ENCODE results near the gene ADGRG7.
"Not testable (repeated sequence)": the region's sequence is repeated elsewhere in the genome, so short reads cannot be mapped to it uniquely, and the experiment has no call there.

ADGRG7 gene

DNA sequence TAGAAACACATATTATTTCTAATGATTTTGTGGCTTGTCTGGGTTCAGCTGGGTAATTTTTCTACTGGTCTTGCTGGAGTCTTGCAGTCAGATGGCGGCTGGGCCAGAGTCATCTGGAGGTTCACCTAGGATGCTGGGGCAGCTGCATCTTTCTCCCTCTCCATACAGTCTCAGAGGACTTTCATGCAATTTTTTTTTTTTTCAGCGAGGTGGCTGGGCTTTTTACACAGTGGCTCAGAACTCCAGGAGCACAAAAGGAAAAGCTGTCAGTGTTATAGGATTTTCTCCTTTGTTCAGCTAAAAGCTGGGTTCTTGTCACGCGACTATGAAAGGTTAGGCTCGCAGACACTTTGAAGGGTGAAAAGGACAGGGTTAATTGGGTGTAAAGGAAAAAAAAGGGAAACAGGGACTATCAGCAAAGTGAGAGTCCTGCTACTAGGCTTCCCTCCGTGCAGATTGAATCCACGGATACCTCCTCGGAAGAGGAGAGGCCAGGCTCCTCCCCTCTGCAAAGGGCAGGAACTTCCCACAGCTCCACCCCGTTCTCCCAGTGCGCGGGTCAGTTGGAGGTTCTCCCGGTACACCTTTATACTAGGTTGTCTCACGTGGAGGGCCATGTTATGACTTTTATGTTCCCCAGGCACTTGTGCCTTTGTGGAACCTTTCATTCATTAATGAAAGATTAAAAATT is 44.3 kb downstream of the ADGRG7 start:
- H3K4me3 ChIP-seq (ENCODE audit: low read depth, low read length): no peak overlapping the region
- TF ChIP-seq, protein P1, sequence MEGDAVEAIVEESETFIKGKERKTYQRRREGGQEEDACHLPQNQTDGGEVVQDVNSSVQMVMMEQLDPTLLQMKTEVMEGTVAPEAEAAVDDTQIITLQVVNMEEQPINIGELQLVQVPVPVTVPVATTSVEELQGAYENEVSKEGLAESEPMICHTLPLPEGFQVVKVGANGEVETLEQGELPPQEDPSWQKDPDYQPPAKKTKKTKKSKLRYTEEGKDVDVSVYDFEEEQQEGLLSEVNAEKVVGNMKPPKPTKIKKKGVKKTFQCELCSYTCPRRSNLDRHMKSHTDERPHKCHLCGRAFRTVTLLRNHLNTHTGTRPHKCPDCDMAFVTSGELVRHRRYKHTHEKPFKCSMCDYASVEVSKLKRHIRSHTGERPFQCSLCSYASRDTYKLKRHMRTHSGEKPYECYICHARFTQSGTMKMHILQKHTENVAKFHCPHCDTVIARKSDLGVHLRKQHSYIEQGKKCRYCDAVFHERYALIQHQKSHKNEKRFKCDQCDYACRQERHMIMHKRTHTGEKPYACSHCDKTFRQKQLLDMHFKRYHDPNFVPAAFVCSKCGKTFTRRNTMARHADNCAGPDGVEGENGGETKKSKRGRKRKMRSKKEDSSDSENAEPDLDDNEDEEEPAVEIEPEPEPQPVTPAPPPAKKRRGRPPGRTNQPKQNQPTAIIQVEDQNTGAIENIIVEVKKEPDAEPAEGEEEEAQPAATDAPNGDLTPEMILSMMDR (IDR thresholded peaks at IDR 0.05; ENCODE audit: insufficient read depth, low read depth, low read length, missing control alignments): no peak
- no peak for DNase-seq (ENCODE audit: low read depth)

DNA sequence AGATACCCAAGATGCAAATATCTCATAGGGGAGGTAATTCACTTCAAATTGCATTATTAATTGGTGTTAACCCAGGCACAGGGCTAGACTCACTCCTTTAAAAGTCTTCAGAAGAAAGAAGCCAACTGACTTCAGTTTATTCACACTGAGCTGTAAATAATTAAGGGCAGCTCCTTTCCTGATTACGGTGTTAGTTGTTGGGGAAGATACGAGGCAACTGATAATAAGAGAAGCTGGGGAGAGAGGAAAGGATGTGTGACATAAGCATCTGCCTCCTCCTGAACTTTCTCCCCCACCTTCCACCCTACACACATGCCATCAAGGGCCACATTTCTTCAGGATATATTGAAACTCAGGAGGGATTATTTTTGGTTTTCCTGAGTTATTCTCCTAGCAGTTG is 47.5 kb downstream of the ADGRG7 start:
- H3K4me3 ChIP-seq (ENCODE audit: low read depth, low read length): no peak overlapping the region
- TF ChIP-seq, protein P1 (IDR thresholded peaks at IDR 0.05; ENCODE audit: insufficient read depth, low read depth, low read length, missing control alignments): no peak
- no peak for DNase-seq (ENCODE audit: low read depth)

DNA sequence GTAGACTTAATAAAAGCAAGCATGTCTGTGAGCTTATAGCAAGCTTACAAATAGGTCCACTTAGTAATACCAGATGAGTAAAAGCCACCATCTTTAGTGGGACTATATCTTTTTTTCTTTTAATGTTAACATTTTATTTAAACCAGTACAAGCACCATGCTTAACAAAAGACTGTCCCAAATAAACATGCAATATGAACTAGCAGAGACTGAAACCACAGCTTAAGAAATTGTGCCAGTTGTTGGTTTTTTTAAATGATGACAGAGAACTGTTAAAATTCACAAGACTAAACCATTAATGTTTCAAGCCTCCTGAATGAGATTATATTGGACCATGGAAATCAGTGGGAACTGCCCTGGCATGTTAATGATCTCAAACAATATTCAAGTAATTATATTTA is 51.9 kb downstream of the ADGRG7 start:
- H3K4me3 ChIP-seq (ENCODE audit: low read depth, low read length); DNase-seq (ENCODE audit: low read depth): not testable (repeated sequence)

DNA sequence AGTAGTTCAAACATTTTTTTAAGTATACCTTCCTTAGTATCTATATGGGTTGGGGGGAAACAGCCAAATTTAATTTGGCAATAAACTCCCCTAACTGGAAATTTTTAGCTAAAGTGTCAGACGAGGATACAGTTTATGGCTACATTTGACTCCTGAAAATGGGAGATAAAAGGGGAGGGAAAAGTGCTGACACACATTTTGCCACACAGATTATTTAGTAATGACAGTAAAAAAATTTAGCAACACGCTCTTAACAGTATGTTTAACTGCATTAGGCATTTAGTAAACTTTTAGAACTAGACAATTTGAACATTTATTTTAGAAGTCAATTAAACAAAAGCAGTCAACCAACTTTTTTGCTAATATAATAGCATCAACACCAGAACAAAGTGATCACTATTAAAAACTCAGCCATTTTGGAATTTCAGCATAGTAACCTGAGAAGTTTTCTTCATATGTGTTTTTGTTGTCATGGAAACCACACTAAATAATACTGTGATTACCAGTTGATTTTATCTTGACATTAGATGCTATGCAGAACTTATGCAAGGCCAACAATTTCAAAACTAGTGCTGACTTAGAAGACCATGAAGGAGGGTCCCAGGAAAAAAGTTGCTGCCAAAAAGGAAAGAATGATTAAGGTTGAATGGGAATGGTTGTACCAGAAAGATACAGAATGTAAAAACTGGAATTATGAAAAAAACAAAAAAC is 52.9 kb downstream of the ADGRG7 start:
- no peak overlapping the region for H3K4me3 ChIP-seq (ENCODE audit: low read depth, low read length)
- TF ChIP-seq, protein P1 (IDR thresholded peaks at IDR 0.05; ENCODE audit: insufficient read depth, low read depth, low read length, missing control alignments): no peak

DNA sequence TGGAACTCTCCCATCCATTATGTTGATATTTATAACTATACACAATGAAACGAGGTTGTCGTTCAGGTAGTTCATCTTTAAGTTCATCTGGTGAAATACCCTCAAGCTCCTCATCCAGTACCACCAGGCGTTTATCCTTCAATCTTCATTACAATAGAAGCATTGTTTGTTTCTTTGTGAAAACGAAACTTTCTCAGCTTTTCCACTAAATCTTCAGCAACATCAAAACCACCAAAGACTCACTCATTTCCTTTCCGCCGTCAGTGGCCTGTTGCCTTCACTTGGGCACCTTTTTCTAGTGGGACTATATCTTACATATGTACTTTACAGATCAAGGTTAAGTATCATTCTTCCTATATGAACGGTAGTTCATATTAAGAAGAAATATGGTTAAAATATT is 55.8 kb downstream of the ADGRG7 start:
- peak; percentile 19 for DNase-seq (ENCODE audit: low read depth)
- TF ChIP-seq, protein P1 (IDR thresholded peaks at IDR 0.05; ENCODE audit: insufficient read depth, low read depth, low read length, missing control alignments): no peak
- no peak overlapping the region for H3K4me3 ChIP-seq (ENCODE audit: low read depth, low read length)

More for the DNA sequence above, 52.9 kb downstream of the ADGRG7 start:
- DNase-seq (ENCODE audit: low read depth): no peak

DNA sequence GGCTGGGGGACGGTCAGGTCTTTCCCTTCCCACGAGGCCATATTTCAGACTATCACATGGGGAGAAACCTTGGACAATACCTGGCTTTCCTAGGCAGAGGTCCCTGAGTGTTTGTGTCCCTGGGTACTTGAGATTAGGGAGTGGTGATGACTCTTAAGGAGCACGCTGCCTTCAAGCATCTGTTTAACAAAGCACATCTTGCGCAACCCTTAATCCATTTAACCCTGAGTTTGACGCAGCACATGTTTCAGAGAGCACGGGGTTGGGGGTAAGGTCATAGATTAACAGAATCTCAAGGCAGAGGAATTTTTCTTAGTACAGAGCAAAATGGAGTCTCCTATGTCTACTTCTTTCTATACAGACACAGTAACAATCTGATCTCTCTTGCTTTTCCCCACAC is 57.3 kb downstream of the ADGRG7 start:
- not testable (repeated sequence) for H3K4me3 ChIP-seq (ENCODE audit: low read depth, low read length); DNase-seq (ENCODE audit: low read depth)

DNA sequence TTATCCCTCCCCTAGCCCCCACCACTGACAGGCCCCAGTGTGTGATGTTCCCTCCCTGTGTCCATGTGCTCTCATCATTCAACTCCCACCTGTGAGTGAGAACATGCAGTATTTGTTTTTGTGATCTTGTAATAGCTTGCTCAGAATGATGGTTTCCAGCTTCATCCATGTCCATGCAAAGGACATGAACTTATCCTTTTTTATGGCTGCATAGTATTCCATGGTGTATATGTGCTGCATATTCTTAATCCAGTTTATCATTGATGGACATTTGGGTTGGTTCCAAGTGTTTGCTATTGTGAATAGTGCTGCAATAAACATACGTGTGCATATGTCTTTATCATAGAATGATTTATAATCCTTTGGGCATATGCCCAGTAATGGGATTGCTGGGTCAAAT is 57.9 kb downstream of the ADGRG7 start:
- not testable (repeated sequence) for H3K4me3 ChIP-seq (ENCODE audit: low read depth, low read length); DNase-seq (ENCODE audit: low read depth)

DNA sequence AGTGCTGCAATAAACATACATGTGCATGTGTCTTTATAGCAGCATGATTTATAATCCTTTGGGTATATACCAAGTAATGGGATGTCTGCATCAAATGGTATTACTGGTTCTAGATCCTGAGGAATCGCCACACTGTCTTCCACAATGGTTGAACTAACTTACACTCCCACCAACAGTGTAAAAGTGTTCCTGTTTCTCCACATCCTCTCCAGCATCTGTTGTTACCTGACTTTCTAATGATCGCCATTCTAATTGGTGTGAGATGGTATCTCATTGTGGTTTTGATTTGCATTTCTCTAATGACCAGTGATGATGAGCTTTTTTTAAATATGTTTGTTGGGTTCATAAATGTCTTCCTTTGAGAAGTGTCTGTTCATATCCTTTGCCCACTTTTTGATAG is 61.6 kb downstream of the ADGRG7 start:
- H3K4me3 ChIP-seq (ENCODE audit: low read depth, low read length); DNase-seq (ENCODE audit: low read depth): not testable (repeated sequence)

DNA sequence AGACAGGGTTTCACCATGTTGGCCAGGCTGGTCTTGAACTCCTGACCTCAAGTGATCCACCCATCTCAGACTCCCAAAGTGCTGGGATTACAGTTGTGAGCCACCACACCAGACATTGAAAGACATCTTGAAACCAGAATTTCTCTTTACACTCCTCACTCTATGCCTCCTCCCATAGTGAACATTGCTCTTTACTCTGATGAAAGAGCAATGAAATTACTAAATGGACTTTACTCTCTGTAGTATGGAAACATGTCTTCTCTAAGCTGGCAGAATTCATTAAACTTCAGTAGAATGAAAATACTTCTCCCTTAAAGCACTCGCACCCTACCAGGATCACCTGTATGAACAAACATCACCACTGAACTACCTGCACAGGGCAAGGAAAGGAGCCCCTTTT is 72.1 kb downstream of the ADGRG7 start:
- no peak for DNase-seq (ENCODE audit: low read depth)
- TF ChIP-seq, protein P1 (IDR thresholded peaks at IDR 0.05; ENCODE audit: insufficient read depth, low read depth, low read length, missing control alignments): no peak
- H3K4me3 ChIP-seq (ENCODE audit: low read depth, low read length): no peak overlapping the region

All from GM12865 (cell line).